ENCODE results near the gene UGT1A4.

UGT1A4 gene

DNA sequence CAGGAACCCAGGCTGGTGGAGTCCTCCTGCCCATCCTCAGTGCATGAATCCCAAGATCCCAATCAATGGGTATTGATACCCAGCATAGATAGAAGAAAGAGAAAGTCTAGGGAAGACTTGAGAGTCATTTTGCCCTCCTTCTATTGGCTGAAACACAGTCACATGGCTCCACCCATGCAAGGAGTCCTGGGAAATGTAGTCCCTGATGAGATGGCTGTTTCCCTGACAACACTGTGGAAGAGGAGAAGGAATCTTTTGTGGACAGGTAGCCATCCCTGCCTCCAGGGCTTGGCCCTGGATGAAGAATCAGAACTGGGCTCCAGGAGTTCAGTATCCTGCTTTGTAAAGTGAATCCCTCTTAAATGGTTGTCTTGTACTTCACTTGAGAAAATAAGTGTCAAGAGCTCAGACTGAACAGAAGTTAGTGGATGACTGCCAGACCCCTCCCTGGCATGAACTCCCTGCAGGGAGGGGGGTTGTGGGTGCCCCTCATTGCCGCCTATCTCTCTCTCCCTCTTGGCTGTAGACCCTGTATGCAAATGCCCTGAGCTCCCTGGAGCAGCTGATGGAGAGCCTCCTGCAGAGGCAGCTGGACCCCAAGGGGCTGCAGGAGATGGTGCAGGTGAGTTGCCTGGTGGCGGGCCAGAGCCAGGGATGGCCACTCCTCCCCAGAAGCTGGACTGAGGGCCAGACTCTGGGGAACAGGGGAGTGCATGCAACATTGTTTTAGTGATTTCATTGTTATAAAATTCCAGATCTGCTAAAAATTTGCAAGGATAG, 95.7 kb downstream of the UGT1A4 start:
- no peak for DNase-seq

DNA sequence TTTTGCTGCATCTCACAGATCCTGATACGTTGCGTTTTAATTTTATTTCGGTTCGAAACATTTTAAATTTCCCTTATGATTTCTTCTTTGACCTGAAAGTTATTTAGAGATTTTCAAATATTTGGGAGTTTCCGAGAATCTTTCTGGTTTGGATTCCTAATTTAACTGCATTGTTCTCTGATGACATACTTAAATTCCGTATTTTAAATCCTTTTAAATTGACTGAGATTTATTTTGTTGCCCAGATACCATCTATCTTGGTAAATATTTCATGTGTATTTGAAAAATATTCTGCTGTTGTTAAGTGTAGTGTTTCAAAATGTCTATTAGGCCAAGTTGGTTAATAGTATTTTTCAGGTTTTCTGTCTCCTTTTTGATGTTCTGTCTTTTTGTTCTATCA, 97.3 kb downstream of the UGT1A4 start:
- no peak for DNase-seq

- no peak for DNase-seq
Observed at GRCh38 chr2:233816334-233816733, 97.8 kb downstream of the UGT1A4 start.

DNA sequence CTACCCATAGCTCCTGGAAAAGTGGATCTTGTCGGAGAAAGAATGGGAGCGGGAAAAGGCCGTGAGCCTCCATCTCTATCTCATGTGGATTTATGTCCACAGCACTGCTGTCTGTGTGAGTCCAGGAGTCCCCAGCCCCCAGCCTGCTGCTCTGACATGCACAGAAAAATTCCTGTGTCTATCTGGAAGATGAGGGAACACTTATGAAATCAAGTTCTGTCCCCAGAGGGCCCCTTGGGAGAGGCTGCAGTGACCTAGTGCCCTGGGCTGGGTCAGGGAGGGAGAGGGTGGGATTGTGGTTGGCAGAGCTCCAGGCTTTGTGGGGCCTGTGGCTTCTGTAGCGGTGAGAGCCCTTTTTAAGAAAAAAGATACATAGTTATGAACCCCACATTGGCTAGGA, 98.2 kb downstream of the UGT1A4 start:
- DNase-seq = no peak

- no peak for DNase-seq
Observed at GRCh38 chr2:233817361-233817911, 98.9 kb downstream of the UGT1A4 start.

GRCh38 chr2:233817995-233818638, 99.6 kb downstream of the UGT1A4 start:
- no peak for DNase-seq

DNA sequence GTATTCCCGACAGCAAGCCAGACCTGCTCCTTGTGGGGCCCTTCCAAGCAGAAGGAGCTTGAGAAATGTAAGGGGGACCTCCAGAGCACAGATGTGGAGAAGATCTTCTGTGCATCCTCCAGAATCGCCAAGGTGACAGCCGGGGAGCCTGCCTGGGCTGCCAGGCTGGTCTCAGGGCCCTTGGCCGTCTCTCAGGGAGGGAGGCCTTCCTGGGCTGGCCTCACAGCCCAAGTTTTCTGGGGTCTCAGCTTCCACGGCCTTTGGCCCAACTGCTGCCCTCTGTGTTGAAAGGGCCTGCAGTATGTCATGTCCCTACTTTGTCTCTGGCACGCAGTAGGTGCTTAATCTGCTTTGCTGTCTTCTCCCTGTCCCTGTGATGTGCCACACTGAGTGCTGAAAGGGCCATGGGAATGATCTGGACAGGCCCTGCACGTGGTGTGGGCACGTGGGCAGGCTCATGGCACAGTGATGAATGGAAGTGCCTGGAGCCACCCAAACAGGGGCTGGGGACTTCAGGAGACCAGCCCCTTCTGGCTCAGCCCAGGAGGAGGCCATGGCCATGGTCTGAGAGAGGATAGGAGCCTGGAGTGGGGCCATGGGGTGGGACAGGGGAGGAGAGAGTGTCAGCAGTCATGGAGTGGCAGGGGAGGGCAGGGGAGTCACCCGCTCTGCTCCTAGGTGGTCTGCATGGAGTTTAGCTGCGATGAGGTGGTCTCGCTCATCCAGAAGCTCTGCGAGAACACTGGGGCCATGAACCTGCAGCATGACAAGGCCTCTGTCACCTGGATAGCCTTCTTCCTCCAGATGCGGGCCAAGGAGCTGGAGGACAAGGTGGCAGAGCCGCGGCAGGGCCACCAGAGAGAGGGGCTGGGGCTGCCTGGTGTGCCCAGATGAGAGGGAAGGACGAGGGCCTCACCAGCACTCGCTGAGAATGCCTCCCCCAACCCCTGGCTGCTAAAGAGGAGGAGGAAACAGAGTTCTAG, 100.4 kb downstream of the UGT1A4 start:
- DNase-seq = no peak

GRCh38 chr2:233819884-233820773, 101.6 kb downstream of the UGT1A4 start:
- no peak for DNase-seq

GRCh38 chr2:233820774-233821105, 102.2 kb downstream of the UGT1A4 start:
- no peak for DNase-seq

- no peak for DNase-seq
Observed at GRCh38 chr2:233821196-233821595, 102.7 kb downstream of the UGT1A4 start.

- no peak for DNase-seq
Observed at GRCh38 chr2:233821709-233822100, 103.2 kb downstream of the UGT1A4 start.

DNA sequence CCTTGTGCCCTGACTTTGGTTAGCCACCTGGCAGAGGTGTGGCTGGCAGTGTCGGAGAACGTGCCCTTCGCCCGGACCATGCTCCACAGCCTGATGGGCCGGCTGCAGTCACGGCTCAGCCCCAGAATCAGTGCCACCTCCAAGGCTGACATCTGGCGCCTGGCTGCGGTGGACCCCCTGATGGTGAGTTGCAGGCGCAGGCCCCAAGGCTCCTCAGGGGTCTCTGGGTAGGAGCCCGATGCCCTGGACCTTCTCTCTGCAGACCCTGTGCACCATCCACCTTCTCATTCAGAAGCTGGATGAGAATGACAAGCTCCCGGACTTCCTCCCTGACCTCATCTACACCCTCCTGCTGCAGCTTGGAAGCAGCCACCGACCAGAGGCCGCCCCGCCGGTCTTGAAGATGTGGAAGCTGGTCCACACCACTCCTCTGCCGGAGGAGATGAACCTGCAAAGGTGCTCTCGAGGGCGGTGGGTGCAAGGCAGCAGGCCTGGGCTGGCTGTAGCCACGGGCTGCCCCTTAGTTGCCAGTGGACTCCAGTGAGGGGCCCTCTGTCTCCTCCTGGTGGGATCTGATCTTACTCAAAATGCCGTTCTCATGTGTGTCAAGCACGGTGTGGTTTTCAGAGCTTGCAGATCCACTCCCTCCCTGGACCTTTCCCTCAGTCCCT, 103.7 kb downstream of the UGT1A4 start:
- no peak for DNase-seq
